ENCODE data around the gene NUDT5.

NUDT5 gene

DNA sequence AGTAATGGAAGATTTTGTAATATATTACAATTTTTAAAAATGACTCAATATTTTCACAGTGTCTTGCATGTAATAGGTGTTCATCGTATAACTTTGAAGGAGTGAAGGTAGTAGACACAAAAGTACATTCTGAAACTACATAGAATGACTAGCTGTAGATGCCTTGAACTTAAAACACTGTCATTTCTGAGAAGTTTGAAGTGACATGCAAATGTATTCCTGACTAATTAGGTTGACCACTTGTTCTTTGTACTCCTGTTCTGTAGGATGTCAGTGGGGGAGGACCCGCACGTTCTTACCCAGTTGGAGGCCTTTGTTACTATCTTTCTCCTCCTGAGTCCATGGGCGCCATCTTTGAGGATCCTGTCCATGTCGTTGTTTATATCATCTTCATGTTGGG is 35.0 kb downstream of the NUDT5 start:
- Histone ChIP-seq H3K27ac (ENCODE audit: low read length) (no peak overlapping the region), H3K4me1 (ENCODE audit: control insufficient read depth in 1 of 2, insufficient read depth in 2 of 2, low read length in 2 of 2) (no peaks in the 10 kb centered on the region), H3K9me3 (ENCODE audit: control insufficient read depth in 1 of 2, low read length in 2 of 2) (no peaks in the 10 kb centered on the region), H3K27me3 (ENCODE audit: low read depth, low read length) (no peaks in the 10 kb centered on the region), H3K36me3 (ENCODE audit: control insufficient read depth in 1 of 2, insufficient read depth in 2 of 2, low read length in 2 of 2) (peaks cover 35 to 61% of the 10 kb centered on the region in 2 donors), H3K4me3 (ENCODE audit: low read depth in 1 of 2, low read length in 2 of 2) (no peak overlapping the region)

DNA sequence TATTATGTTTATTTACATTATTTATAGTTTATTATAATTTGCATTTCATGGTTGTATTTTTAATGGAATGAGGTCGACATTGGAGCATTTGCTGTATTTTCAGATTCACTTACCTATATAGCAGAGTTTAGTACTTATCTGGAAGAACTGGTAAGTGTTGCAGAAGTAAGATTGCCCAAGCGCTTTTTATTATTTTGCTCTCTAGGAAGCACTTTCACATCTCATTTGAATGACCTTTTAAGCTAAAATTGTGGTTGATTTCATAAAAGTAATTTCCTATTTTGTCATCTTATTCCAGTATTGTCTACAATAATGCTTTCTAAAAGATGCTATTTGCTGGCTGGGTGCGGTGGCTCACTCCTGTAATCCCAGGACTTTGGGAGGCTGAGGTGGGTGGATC is 37.6 kb downstream of the NUDT5 start:
- H3K27me3 ChIP-seq (ENCODE audit: low read depth, low read length) = no peaks in the 10 kb centered on the region
- H3K27ac ChIP-seq (ENCODE audit: low read length) = no peak overlapping the region
- H3K4me3 ChIP-seq (ENCODE audit: low read depth in 1 of 2, low read length in 2 of 2) = no peak overlapping the region
- peaks cover 25 to 55% of the 10 kb centered on the region in 2 donors for H3K36me3 ChIP-seq (ENCODE audit: control insufficient read depth in 1 of 2, insufficient read depth in 2 of 2, low read length in 2 of 2)
- no peaks in the 10 kb centered on the region for H3K9me3 ChIP-seq (ENCODE audit: control insufficient read depth in 1 of 2, low read length in 2 of 2)
- H3K4me1 ChIP-seq (ENCODE audit: control insufficient read depth in 1 of 2, insufficient read depth in 2 of 2, low read length in 2 of 2) = no peaks in the 10 kb centered on the region

DNA sequence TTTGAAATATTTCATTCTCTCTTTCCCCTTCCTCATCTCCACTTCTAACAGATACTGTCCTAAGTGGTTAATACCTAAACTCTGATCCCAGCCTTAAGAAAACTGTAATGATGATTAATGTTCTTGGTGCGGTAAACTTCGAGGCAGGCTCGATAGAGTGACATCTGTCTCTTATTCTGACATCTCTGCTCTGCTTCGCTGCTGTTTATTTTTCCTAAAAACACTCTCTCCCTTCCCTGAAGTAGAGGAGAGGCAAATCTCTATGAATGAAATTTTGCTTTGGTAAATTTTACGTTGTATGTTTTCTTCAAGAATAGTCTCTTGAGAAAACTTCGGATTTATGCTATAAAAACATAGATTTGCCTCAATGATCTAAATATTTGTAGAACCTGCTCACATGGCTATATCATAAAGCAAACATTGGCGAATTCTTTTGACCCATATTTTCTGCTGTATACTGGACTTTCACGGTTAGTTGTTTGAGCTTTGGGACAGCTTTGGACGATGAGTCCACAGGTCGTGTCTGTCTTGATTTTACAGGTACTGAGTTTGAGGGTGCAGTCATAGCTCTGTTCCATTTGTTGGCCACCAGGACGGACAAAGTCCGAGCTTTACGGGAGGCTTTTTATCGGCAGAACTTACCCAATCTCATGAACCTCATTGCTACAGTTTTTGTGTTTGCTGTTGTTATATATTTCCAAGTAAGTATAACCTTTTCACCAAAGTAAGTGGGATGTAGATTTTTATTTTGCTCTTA is 39.1 kb downstream of the NUDT5 start:
- peaks cover 13 to 47% of the 10 kb centered on the region in 2 donors for H3K36me3 ChIP-seq (ENCODE audit: control insufficient read depth in 1 of 2, insufficient read depth in 2 of 2, low read length in 2 of 2)
- H3K4me1 ChIP-seq (ENCODE audit: control insufficient read depth in 1 of 2, insufficient read depth in 2 of 2, low read length in 2 of 2) = no peaks in the 10 kb centered on the region
- H3K4me3 ChIP-seq (ENCODE audit: low read depth in 1 of 2, low read length in 2 of 2) = no peak overlapping the region
- no peaks in the 10 kb centered on the region for H3K27me3 ChIP-seq (ENCODE audit: low read depth, low read length)
- H3K9me3 ChIP-seq (ENCODE audit: control insufficient read depth in 1 of 2, low read length in 2 of 2) = no peaks in the 10 kb centered on the region
- no peak overlapping the region for H3K27ac ChIP-seq (ENCODE audit: low read length)

DNA sequence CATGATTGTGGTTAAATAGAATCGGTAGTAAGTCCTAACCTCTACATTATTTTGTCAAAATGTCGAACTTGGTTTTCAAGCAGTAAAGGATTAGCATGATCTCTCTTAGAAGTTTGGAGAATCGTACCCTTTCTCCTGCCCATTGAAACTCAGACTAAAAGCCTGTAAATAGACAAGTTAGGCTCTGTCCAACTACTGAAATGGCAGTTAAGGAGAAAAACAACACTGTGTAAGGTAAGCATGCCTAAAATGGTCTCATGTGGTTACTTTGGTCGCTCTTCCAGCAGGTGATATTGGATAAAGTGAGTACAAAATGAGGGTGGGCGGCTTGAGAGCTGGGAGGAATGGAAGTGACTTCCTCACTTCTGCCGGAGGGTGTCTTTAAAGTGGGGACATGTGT is 41.2 kb downstream of the NUDT5 start:
- no peaks in the 10 kb centered on the region for H3K4me1 ChIP-seq (ENCODE audit: control insufficient read depth in 1 of 2, insufficient read depth in 2 of 2, low read length in 2 of 2)
- no peak overlapping the region for H3K4me3 ChIP-seq (ENCODE audit: low read depth in 1 of 2, low read length in 2 of 2)
- peaks cover 14 to 42% of the 10 kb centered on the region in 2 donors for H3K36me3 ChIP-seq (ENCODE audit: control insufficient read depth in 1 of 2, insufficient read depth in 2 of 2, low read length in 2 of 2)
- H3K9me3 ChIP-seq (ENCODE audit: control insufficient read depth in 1 of 2, low read length in 2 of 2) = no peaks in the 10 kb centered on the region
- H3K27ac ChIP-seq (ENCODE audit: low read length) = no peak overlapping the region
- no peaks in the 10 kb centered on the region for H3K27me3 ChIP-seq (ENCODE audit: low read depth, low read length)

DNA sequence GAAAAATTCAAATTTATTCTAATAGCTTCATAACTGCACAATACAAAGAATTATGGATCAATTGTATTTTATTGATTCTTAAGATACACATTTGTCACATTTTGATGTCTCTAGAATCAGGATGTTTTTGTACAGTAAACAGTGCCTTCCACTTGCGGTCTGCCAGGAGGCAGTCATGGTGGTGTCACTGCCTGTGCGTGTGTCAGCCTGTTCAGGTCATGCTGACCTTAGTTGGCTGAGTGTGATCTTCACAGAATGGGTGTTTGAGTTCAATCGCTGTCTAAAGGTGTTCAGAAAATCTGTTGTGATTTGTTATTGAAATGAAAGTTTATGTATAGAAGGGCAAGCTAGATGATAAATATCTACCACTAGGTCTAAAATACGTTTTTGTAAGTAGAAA is 45.5 kb downstream of the NUDT5 start:
- no peaks in the 10 kb centered on the region for H3K4me1 ChIP-seq (ENCODE audit: control insufficient read depth in 1 of 2, insufficient read depth in 2 of 2, low read length in 2 of 2)
- H3K9me3 ChIP-seq (ENCODE audit: control insufficient read depth in 1 of 2, low read length in 2 of 2) = no peaks in the 10 kb centered on the region
- no peak overlapping the region for H3K27ac ChIP-seq (ENCODE audit: low read length)
- no peaks in the 10 kb centered on the region for H3K27me3 ChIP-seq (ENCODE audit: low read depth, low read length)
- H3K36me3 ChIP-seq (ENCODE audit: control insufficient read depth in 1 of 2, insufficient read depth in 2 of 2, low read length in 2 of 2) = peaks cover 9 to 20% of the 10 kb centered on the region in 2 donors
- no peak overlapping the region for H3K4me3 ChIP-seq (ENCODE audit: low read depth in 1 of 2, low read length in 2 of 2)

DNA sequence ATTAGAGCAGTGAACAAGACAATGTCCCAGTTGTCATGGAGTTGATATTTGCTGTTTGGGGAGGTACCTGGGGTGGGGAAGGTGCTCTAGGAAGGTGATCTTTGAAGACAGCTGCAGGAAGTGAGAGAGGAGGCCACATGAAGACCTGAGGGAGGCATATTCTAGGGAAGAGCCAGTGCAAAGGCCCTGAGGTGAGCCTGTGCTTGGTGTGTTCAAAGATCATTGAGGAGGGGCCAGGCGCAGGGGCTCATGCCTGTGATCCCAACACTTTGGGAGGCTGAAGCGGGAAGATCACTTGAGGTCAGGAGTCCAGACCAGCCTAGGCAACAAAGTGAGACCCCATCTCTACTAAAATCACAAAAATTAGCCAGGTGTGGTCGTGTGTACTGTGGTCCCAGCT is 51.2 kb downstream of the NUDT5 start:
- Histone ChIP-seq H3K36me3 (ENCODE audit: control insufficient read depth in 1 of 2, insufficient read depth in 2 of 2, low read length in 2 of 2) (peaks cover 12 to 33% of the 10 kb centered on the region in 2 donors), H3K4me1 (ENCODE audit: control insufficient read depth in 1 of 2, insufficient read depth in 2 of 2, low read length in 2 of 2) (no peaks in the 10 kb centered on the region)

DNA sequence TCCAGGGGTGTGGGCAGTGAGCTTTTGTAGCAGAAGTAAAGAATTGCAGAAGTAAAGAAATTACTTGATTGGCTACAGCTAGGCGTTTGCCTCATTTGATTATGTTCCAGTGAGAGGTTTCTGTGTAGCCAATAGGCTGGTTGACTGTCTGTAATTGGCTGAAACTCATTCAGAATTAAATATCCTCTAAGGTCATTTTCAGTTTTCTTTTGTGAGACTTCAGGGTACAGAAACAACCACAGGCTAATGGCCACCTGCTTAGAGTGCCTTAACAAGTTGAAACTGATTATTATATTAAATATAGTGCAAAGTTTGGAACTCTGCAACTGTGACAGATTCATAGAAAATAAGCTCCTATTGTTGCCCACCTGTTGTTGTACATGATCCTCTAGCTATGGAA is 55.7 kb downstream of the NUDT5 start:
- peaks cover 15 to 48% of the 10 kb centered on the region in 2 donors for H3K36me3 ChIP-seq (ENCODE audit: control insufficient read depth in 1 of 2, insufficient read depth in 2 of 2, low read length in 2 of 2)
- H3K27ac ChIP-seq (ENCODE audit: low read length) = no peak overlapping the region
- no peaks in the 10 kb centered on the region for H3K9me3 ChIP-seq (ENCODE audit: control insufficient read depth in 1 of 2, low read length in 2 of 2)
- no peaks in the 10 kb centered on the region for H3K4me1 ChIP-seq (ENCODE audit: control insufficient read depth in 1 of 2, insufficient read depth in 2 of 2, low read length in 2 of 2)
- no peak overlapping the region for H3K4me3 ChIP-seq (ENCODE audit: low read depth in 1 of 2, low read length in 2 of 2)
- no peaks in the 10 kb centered on the region for H3K27me3 ChIP-seq (ENCODE audit: low read depth, low read length)

More for the DNA sequence above, 51.2 kb downstream of the NUDT5 start:
- no peaks in the 10 kb centered on the region for H3K27me3 ChIP-seq (ENCODE audit: low read depth, low read length)
- no peak overlapping the region for H3K27ac ChIP-seq (ENCODE audit: low read length)
- no peak overlapping the region for H3K4me3 ChIP-seq (ENCODE audit: low read depth in 1 of 2, low read length in 2 of 2)
- H3K9me3 ChIP-seq (ENCODE audit: control insufficient read depth in 1 of 2, low read length in 2 of 2) = no peaks in the 10 kb centered on the region

DNA sequence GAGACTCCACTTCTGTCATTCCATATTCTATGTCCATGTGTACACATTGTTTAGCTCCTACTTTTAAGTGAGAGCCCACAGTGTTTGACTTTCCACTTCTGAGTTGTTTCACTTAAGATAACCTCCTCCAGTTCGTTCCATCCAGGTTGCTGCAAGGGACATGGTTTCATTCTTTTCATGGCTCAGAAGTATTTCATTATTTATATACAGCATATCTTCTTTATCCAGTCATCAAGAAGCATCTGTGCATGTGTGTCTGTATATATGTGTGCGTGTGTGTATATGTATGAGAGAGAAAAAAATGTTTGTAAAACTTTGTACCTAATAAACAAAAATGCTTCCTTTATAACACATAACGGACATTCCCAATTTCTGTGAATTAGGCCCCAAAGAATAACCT is 60.1 kb downstream of the NUDT5 start:
- Histone ChIP-seq H3K27me3 (ENCODE audit: low read depth, low read length) (no peaks in the 10 kb centered on the region), H3K4me3 (ENCODE audit: low read depth in 1 of 2, low read length in 2 of 2) (no peak overlapping the region), H3K36me3 (ENCODE audit: control insufficient read depth in 1 of 2, insufficient read depth in 2 of 2, low read length in 2 of 2) (peaks cover 10 to 21% of the 10 kb centered on the region in 2 donors), H3K27ac (ENCODE audit: low read length) (no peak overlapping the region), H3K4me1 (ENCODE audit: control insufficient read depth in 1 of 2, insufficient read depth in 2 of 2, low read length in 2 of 2) (peaks cover 0 to 6% of the 10 kb centered on the region in 2 donors), H3K9me3 (ENCODE audit: control insufficient read depth in 1 of 2, low read length in 2 of 2) (no peaks in the 10 kb centered on the region)

DNA sequence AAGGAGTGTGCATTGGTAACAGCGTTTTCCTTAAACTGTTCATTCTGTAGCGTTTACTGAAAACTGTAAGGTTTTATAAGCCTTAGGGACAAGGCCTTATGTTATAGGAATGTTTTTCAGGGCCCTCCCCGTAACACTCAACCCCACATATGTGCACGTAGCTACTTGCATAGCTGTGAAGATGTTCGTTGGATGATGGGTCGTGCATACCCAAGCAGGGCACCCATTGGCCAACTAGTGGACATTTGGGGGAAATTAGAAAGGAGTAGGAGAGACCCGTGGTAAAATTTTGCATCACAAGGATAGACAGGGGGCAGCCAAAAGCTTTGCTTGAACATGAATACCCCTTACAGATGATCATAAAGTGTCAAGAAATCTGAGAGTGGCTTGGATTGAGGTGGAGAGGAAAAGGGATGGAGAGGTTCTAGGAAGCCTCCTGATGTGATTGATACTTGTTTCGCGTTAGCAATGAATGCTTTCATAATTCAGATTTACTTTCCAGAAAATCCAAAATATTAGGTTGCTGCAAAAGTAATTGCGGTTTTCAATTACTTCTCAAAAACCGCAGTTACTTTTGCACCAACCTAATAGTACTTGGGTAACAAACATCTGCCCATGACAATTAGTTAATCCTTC is 65.3 kb downstream of the NUDT5 start:
- H3K27me3 ChIP-seq (ENCODE audit: low read depth, low read length) = no peaks in the 10 kb centered on the region
- peak overlapping the region; percentile 67 to 94 for H3K4me3 ChIP-seq (ENCODE audit: low read depth in 1 of 2, low read length in 2 of 2)
- H3K27ac ChIP-seq (ENCODE audit: low read length) = peak overlapping the region; percentile 47
- peaks cover 0 to 14% of the 10 kb centered on the region in 2 donors for H3K4me1 ChIP-seq (ENCODE audit: control insufficient read depth in 1 of 2, insufficient read depth in 2 of 2, low read length in 2 of 2)
- H3K9me3 ChIP-seq (ENCODE audit: control insufficient read depth in 1 of 2, low read length in 2 of 2) = no peaks in the 10 kb centered on the region
- H3K36me3 ChIP-seq (ENCODE audit: control insufficient read depth in 1 of 2, insufficient read depth in 2 of 2, low read length in 2 of 2) = peaks cover 3 to 5% of the 10 kb centered on the region in 2 donors

DNA sequence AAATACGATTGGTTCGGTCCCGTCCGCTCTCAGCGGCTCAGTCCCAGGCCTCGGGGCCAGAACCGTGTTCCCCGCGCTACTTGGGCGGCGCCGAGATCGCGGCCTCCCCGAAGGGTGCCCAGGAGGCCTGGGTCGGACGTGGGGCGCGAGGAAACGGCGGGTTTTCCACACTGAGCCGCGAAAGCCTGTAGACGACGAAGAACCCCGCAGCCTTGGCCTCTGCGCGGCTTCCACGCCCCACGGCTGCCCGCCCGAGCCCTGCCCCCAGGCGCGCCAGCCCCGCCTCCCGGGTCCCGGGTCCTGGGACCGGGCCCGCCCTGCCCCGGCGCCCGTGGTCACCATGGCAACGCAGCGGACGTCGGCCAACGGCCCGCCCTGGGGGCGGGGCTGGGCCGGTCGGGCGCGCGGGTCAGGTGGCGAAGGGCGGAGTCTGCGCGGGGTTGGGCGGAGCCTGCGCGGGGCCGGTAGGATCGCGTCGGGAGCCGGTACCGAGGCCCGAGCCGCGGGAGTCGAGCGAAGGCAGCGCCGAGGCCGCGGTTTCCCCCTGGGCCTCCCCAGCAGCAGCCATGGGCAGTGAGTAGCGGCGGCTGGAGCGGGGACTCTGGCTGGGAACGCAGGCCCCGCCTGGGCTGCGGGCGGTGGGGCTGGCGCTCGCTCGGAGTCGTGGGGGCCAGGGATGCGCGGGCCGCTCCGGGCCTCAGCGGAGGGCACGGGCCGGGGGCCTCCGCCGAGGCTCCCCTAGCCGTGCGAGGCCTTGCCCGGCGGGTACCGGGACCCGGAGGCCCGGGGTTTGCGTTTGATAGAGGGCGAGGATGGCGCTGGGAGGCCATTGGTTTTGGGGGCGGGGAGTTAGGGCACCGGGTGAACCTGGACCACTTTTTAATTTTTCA is 66.2 kb downstream of the NUDT5 start, which contains the start of gene SEC61A2:
TSS of gene SEC61A2 (plus strand) at position 456 of the 890 bp plus-strand sequence. CDS start at position 567, 111 bp downstream.
- Histone ChIP-seq H3K4me3 (ENCODE audit: low read depth in 1 of 2, low read length in 2 of 2) (peak within 1 kb of the TSS; percentile 67 to 94), H3K27ac (ENCODE audit: low read length) (peak within 1 kb of the TSS; percentile 51)

DNA sequence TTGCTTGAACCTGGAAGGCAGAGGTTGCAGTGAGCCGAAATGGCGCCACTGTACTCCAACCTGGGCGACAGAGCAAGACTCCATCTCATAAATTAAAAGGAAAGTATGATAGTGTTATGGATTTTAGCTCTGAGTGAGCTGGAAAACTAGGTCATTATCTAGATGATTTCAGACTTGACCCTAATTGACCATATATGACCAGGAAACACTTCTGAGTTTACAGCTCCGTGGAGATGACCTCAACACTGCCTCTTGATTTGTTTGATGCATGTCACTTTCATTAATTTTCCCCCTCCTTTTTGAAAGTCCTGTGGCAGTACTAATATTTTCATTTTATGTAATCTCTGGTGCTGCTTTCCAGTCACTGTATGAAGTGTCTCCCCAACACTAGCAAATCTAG is 74.0 kb downstream of the NUDT5 start:
- H3K9me3 ChIP-seq (ENCODE audit: control insufficient read depth in 1 of 2, low read length in 2 of 2) = no peaks in the 10 kb centered on the region
- H3K4me3 ChIP-seq (ENCODE audit: low read depth in 1 of 2, low read length in 2 of 2) = no peak overlapping the region
- H3K36me3 ChIP-seq (ENCODE audit: control insufficient read depth in 1 of 2, insufficient read depth in 2 of 2, low read length in 2 of 2) = peaks cover 8 to 34% of the 10 kb centered on the region in 2 donors
- H3K27ac ChIP-seq (ENCODE audit: low read length) = no peak overlapping the region
- H3K27me3 ChIP-seq (ENCODE audit: low read depth, low read length) = no peaks in the 10 kb centered on the region
- H3K4me1 ChIP-seq (ENCODE audit: control insufficient read depth in 1 of 2, insufficient read depth in 2 of 2, low read length in 2 of 2) = no peaks in the 10 kb centered on the region

More for the DNA sequence above, 66.2 kb downstream of the NUDT5 start, which contains the start of gene SEC61A2:
- peaks cover 0 to 14% of the 10 kb centered on the region in 2 donors for H3K4me1 ChIP-seq (ENCODE audit: control insufficient read depth in 1 of 2, insufficient read depth in 2 of 2, low read length in 2 of 2)
- H3K36me3 ChIP-seq (ENCODE audit: control insufficient read depth in 1 of 2, insufficient read depth in 2 of 2, low read length in 2 of 2) = peaks cover 3 to 5% of the 10 kb centered on the region in 2 donors
- no peaks in the 10 kb centered on the region for H3K9me3 ChIP-seq (ENCODE audit: control insufficient read depth in 1 of 2, low read length in 2 of 2)
- no peaks in the 10 kb centered on the region for H3K27me3 ChIP-seq (ENCODE audit: low read depth, low read length)

Data from muscle layer of duodenum (tissue), 2 donors.